ENCODE results near the gene C14orf180. TPM values are rescaled to one million over a fixed set of nuclear protein-coding genes. Genes with fewer than 3 reads are reported as not detected.

Gene C14orf180
- total and polyA plus RNA-seq, 2 of the 8 experiments (the other 6 are each of a cell fraction or from before 2014, with no cell fraction given), result not detected

DNA sequence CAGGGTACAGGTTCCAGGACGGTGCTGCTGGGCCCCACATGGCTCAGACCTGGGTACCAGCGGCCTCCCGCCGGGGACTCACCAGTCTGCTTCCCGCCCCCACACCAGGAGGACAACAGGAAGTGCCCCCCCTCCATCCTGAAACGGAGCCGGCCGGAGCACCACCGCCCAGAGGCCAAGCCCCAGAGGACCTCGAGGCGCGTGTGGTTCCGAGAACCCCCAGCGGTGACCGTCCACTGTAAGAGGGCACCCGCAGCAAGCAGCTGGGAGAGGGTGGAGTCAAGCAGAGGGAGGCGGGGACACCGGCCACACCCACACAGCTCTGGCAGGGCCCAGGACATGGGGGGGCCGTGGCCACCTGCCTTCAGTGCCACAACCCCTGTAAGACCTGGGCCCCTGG lies 8.1 kb downstream of the C14orf180 start:
- CTCF ChIA-PET (ENCODE audit: partially characterized antibody), result interaction anchor here (1.2 kb wide), 1 partner anchor 15 kb away, joined by 3 read pairs; no protein-coding TSS in a partner anchor
- DNase-seq (ENCODE audit: low read depth in 1 of 2, low spot score in 2 of 2), result no peak

More for the DNA sequence above, 8.1 kb downstream of the C14orf180 start:
- Histone ChIP-seq H3K4me2 (ENCODE audit: insufficient read depth in 1 of 2, low read depth in 2 of 2, low read length in 2 of 2) (no peak overlapping the region), H3K4me1 (replicated peaks in 1 of 4; ENCODE audit: control insufficient read depth in 3 of 4, insufficient read depth in 4 of 4, low read length in 3 of 4) (no peaks in the 10 kb centered on the region), H3K56ac (replicated peaks; ENCODE audit: insufficient read length, low read depth, low read length) (no peak overlapping the region), H3K79me1 (ENCODE audit: low read depth, low read length) (peaks cover 4% of the 10 kb centered on the region; the same call in 1 of the 2 replicates), H2AK5ac (ENCODE audit: low read depth, low read length) (no peak overlapping the region), H3K18ac (ENCODE audit: extremely low read depth, low read length) (no peak overlapping the region; the same call in 1 of the 2 replicates), H2AFZ (ENCODE audit: low read length) (no peak overlapping the region), H3K27me3 (replicated peaks in 1 of 4; ENCODE audit: control insufficient read depth in 3 of 4, extremely low read depth in 1 of 4, insufficient read depth in 3 of 4, low read length in 3 of 4) (no peaks in the 10 kb centered on the region), H3K79me2 (ENCODE audit: control insufficient read depth in 1 of 2, insufficient read depth in 2 of 2, low read length in 2 of 2) (no peaks in the 10 kb centered on the region), H4K20me1 (replicated peaks in 1 of 2; ENCODE audit: control insufficient read depth in 1 of 2, insufficient read depth in 2 of 2, low read length in 2 of 2) (peaks cover 0 to 9% of the 10 kb centered on the region in 2 experiments), H3K14ac (ENCODE audit: insufficient read length) (no peak overlapping the region), H3K36me3 (ENCODE audit: control insufficient read depth in 2 of 4, insufficient read depth in 4 of 4, low read length in 3 of 4) (no peaks in the 10 kb centered on the region; a peak in 1 of 8 replicates), H4K5ac (ENCODE audit: insufficient read length, low read depth, low read length) (no peak overlapping the region), H2BK15ac (ENCODE audit: low read length) (no peak overlapping the region), H3K23ac (ENCODE audit: insufficient read length) (no peak overlapping the region), H3K4me3 (ENCODE audit: extremely low read depth in 1 of 4, insufficient read depth in 2 of 4, low read depth in 3 of 4, low read length in 4 of 4) (no peak overlapping the region), H3K9me3 (ENCODE audit: insufficient read depth in 2 of 2, low read depth in 1 of 2, low read length in 1 of 2) (no peaks in the 10 kb centered on the region), H3K9ac (replicated peaks in 1 of 4; ENCODE audit: extremely low read depth in 1 of 4, low read depth in 3 of 4, low read length in 3 of 4) (no peak overlapping the region), H2BK120ac (replicated peaks; ENCODE audit: low read depth, low read length) (no peak overlapping the region), H2BK5ac (ENCODE audit: low read depth, low read length) (no peak overlapping the region), H4K8ac (ENCODE audit: extremely low read depth, insufficient read depth, low read length) (no peak overlapping the region; the same call in 1 of the 2 replicates), H3K23me2 (ENCODE audit: low read depth, low read length) (peaks cover 3% of the 10 kb centered on the region; the same call in 1 of the 2 replicates), H4K91ac (replicated peaks; ENCODE audit: insufficient read length, low read length) (no peak overlapping the region), H2BK20ac (ENCODE audit: low read length) (no peak overlapping the region), H2BK12ac (ENCODE audit: low read depth, low read length) (no peak overlapping the region), H3K27ac (ENCODE audit: low read depth, low read length) (no peak overlapping the region), H3K4ac (replicated peaks; ENCODE audit: insufficient read length, low read depth, low read length) (no peak overlapping the region)
- POLR2A ChIA-PET (ENCODE audit: partially characterized antibody), result no interaction called here
- WGBS, 2 experiments (ENCODE audit: extremely low coverage in 1 of 2, insufficient coverage in 1 of 2, insufficient read length in 1 of 2, insufficient replicate concordance in 2 of 2, low coverage in 1 of 2, low lambda C conversion rate in 2 of 2, missing lambda C conversion rate in 1 of 2), result 90% methylated on average over 17 of the region's 19 CpGs; no CpG with 5 or more reads in 1 of the 2 experiments
- TF ChIP-seq ASH2L (IDR thresholded peaks at IDR 0.05; ENCODE audit: low read length) (no peak), RNF2 (IDR thresholded peaks at IDR 0.05; ENCODE audit: borderline replicate concordance, low read depth, low read length, missing control alignments, poor library complexity, severe bottlenecking) (no peak), POLR2A (IDR thresholded peaks at IDR 0.05; ENCODE audit: control extremely low read depth in 1 of 2, low read depth in 2 of 2, low read length in 2 of 2) (no peak), SIN3A (conservative IDR thresholded peaks at IDR 0.05 in 1 of 2, IDR thresholded peaks at IDR 0.05 in 1 of 2; ENCODE audit: low read depth in 1 of 2, low read length in 2 of 2) (no peak), SIRT6 (IDR thresholded peaks at IDR 0.05; ENCODE audit: low read length) (no peak), SUZ12 (IDR thresholded peaks at IDR 0.05; ENCODE audit: low read length) (no peak), TCF12 (IDR thresholded peaks at IDR 0.05; ENCODE audit: low read depth, low read length) (no peak), CHD2 (IDR thresholded peaks at IDR 0.05; ENCODE audit: low read length) (no peak)
- TF ChIP-seq, protein P1, sequence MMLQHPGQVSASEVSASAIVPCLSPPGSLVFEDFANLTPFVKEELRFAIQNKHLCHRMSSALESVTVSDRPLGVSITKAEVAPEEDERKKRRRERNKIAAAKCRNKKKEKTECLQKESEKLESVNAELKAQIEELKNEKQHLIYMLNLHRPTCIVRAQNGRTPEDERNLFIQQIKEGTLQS (IDR thresholded peaks at IDR 0.05; ENCODE audit: insufficient read depth, low read depth, low read length), result no peak
- TF ChIP-seq, protein P2, sequence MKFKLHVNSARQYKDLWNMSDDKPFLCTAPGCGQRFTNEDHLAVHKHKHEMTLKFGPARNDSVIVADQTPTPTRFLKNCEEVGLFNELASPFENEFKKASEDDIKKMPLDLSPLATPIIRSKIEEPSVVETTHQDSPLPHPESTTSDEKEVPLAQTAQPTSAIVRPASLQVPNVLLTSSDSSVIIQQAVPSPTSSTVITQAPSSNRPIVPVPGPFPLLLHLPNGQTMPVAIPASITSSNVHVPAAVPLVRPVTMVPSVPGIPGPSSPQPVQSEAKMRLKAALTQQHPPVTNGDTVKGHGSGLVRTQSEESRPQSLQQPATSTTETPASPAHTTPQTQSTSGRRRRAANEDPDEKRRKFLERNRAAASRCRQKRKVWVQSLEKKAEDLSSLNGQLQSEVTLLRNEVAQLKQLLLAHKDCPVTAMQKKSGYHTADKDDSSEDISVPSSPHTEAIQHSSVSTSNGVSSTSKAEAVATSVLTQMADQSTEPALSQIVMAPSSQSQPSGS (IDR thresholded peaks at IDR 0.05; ENCODE audit: low read length), result no peak
- no peak for FAIRE-seq
